ENCODE results near the gene PRR36.

- TF ChIP-seq, protein P1, sequence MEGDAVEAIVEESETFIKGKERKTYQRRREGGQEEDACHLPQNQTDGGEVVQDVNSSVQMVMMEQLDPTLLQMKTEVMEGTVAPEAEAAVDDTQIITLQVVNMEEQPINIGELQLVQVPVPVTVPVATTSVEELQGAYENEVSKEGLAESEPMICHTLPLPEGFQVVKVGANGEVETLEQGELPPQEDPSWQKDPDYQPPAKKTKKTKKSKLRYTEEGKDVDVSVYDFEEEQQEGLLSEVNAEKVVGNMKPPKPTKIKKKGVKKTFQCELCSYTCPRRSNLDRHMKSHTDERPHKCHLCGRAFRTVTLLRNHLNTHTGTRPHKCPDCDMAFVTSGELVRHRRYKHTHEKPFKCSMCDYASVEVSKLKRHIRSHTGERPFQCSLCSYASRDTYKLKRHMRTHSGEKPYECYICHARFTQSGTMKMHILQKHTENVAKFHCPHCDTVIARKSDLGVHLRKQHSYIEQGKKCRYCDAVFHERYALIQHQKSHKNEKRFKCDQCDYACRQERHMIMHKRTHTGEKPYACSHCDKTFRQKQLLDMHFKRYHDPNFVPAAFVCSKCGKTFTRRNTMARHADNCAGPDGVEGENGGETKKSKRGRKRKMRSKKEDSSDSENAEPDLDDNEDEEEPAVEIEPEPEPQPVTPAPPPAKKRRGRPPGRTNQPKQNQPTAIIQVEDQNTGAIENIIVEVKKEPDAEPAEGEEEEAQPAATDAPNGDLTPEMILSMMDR (IDR thresholded peaks at IDR 0.05): no peak
- TF ChIP-seq POLR2A (IDR thresholded peaks at IDR 0.05): no peak
Measured at GRCh38 chr19:7848779-7849457, 25.3 kb downstream of the PRR36 start.
